Right lobe of liver (tissue), 4 donors: ENCODE measurements around the gene AKR1C1.
"Not testable (repeated sequence)": the region's sequence is repeated elsewhere in the genome, so short reads cannot be mapped to it uniquely, and the experiment has no call there.

Experiments
- POLR2A ChIP-seq: fragments of 450-650 bp; IDR thresholded peaks from one replicate; pipeline ENCODE4 v1.6.1; 2017; ENCODE audit warnings: antibody characterized with exemption, mild to moderate bottlenecking
- TF ChIP-seq, protein P1 (sequence below), 4 donors: fragments of 200-600 bp in 3 of 4; fragments of 450-650 bp in 1 of 4; IDR thresholded peaks; one replicate each; pipeline versions ENCODE4 v1.5.1 to v1.8.0; 2016 to 2022; ENCODE audit warnings: antibody characterized with exemption in 4 of 4, mild to moderate bottlenecking in 2 of 4
- donor health status: DM: no; HTN: no; CAD: no.
- donor health status: DM: no; HTN: no; CAD: no.
- donor health status: DM: no; HTN: yes; CAD: no.

GRCh38 chr10:4965763-4966162 lies 2.5 kb downstream of the AKR1C1 start:
- TF ChIP-seq, protein P1, sequence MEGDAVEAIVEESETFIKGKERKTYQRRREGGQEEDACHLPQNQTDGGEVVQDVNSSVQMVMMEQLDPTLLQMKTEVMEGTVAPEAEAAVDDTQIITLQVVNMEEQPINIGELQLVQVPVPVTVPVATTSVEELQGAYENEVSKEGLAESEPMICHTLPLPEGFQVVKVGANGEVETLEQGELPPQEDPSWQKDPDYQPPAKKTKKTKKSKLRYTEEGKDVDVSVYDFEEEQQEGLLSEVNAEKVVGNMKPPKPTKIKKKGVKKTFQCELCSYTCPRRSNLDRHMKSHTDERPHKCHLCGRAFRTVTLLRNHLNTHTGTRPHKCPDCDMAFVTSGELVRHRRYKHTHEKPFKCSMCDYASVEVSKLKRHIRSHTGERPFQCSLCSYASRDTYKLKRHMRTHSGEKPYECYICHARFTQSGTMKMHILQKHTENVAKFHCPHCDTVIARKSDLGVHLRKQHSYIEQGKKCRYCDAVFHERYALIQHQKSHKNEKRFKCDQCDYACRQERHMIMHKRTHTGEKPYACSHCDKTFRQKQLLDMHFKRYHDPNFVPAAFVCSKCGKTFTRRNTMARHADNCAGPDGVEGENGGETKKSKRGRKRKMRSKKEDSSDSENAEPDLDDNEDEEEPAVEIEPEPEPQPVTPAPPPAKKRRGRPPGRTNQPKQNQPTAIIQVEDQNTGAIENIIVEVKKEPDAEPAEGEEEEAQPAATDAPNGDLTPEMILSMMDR (IDR thresholded peaks at IDR 0.05) = not testable (repeated sequence)
- TF ChIP-seq POLR2A = not testable (repeated sequence)
